Measurements from ENCODE around the gene ZNF335. TPM values are rescaled to one million over a fixed set of nuclear protein-coding genes. Genes with fewer than 3 reads are reported as not detected.

ZNF335 gene
- total and polyA plus RNA-seq, 2 of the 13 experiments (the other 11 are each of a cell fraction or from before 2014, with no cell fraction given): 9.7 to 13.7 TPM

DNA sequence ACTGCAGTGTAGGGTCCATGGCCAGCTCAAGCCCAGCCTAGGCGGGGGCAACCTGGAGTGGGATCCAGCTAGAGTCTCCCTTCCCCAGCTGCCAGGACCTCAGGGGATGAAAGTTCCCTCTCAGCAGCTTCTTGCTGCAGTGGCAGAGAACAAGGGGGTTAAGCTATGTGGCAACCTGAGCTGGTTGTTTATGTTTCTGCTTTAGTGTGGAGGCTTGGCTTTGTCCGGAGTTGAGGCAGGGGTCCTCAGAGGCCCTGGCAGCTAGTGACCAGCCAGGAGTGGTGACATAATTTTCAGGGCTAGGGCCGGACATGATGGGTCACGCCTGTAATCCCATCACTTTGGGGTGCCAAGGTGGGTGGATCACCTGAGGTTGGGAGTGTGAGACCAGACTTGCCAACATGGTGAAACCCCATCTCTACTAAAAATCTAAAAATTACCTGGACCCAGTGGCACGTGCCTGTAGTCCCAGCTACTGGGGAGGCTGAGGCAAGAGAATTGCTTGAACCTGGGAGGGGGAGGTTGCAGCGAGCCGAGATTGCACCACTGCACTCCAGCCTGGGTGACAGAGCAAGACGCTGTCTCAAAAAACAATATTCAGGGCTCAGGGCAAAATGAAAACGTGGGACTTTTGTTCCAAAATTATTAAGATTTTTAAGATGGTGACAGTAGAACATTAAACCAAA is 46.0 kb downstream of the ZNF335 start (continued):
- no peak for TF ChIP-seq U2AF1 (optimal IDR thresholded peaks at IDR 0.05; ENCODE audit: low read depth, low read length)
- no peak for TF ChIP-seq YY1 (IDR thresholded peaks at IDR 0.05; ENCODE audit: insufficient read depth, insufficient replicate concordance, low read depth, low read length)
- no peak for TF ChIP-seq YEATS2 (CRISPR knock-in tag; IDR thresholded peaks at IDR 0.05; ENCODE audit: borderline replicate concordance)
- peak; percentile 41 for TF ChIP-seq ZNF781 (CRISPR knock-in tag; IDR thresholded peaks at IDR 0.05; ENCODE audit: borderline replicate concordance, not compliant biosample characterization)
- TF ChIP-seq KAT2B (IDR thresholded peaks at IDR 0.05; ENCODE audit: borderline replicate concordance, low read depth, low read length): no peak
- 0 out of 2 replicates have a peak, but pooled peaks have one; percentile 6 for TF ChIP-seq ETV5 (CRISPR knock-in tag; IDR thresholded peaks at IDR 0.05; ENCODE audit: borderline replicate concordance)
- no peak for TF ChIP-seq ZMYM2 (CRISPR knock-in tag; IDR thresholded peaks at IDR 0.05)
- TF ChIP-seq, protein P1, sequence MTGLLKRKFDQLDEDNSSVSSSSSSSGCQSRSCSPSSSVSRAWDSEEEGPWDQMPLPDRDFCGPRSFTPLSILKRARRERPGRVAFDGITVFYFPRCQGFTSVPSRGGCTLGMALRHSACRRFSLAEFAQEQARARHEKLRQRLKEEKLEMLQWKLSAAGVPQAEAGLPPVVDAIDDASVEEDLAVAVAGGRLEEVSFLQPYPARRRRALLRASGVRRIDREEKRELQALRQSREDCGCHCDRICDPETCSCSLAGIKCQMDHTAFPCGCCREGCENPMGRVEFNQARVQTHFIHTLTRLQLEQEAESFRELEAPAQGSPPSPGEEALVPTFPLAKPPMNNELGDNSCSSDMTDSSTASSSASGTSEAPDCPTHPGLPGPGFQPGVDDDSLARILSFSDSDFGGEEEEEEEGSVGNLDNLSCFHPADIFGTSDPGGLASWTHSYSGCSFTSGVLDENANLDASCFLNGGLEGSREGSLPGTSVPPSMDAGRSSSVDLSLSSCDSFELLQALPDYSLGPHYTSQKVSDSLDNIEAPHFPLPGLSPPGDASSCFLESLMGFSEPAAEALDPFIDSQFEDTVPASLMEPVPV (CRISPR knock-in tag; IDR thresholded peaks at IDR 0.05): no peak
- TF ChIP-seq ZNF224 (CRISPR knock-in tag; IDR thresholded peaks at IDR 0.05): no peak
- TF ChIP-seq USF2 (IDR thresholded peaks at IDR 0.05; ENCODE audit: low read depth, low read length): no peak
- peak; percentile 35; the same call in 1 of the 2 replicates for TF ChIP-seq USF2 (CRISPR knock-in tag; IDR thresholded peaks at IDR 0.05; ENCODE audit: borderline replicate concordance)
- TF ChIP-seq, protein P2, sequence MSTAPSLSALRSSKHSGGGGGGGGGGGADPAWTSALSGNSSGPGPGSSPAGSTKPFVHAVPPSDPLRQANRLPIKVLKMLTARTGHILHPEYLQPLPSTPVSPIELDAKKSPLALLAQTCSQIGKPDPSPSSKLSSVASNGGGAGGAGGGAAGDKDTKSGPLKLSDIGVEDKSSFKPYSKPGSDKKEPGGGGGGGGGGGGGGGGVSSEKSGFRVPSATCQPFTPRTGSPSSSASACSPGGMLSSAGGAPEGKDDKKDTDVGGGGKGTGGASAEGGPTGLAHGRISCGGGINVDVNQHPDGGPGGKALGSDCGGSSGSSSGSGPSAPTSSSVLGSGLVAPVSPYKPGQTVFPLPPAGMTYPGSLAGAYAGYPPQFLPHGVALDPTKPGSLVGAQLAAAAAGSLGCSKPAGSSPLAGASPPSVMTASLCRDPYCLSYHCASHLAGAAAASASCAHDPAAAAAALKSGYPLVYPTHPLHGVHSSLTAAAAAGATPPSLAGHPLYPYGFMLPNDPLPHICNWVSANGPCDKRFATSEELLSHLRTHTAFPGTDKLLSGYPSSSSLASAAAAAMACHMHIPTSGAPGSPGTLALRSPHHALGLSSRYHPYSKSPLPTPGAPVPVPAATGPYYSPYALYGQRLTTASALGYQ (CRISPR knock-in tag; IDR thresholded peaks at IDR 0.05): no peak
- TF ChIP-seq ZNF747 (CRISPR knock-in tag; IDR thresholded peaks at IDR 0.05; ENCODE audit: borderline replicate concordance): 0 out of 2 replicates have a peak, but pooled peaks have one; percentile 50
- TF ChIP-seq NFIC (IDR thresholded peaks at IDR 0.05; ENCODE audit: low read length): no peak
- TF ChIP-seq FOXA1 (IDR thresholded peaks at IDR 0.05): no peak
- peak; percentile 14; the same call in 1 of the 2 replicates for TF ChIP-seq FOXA1 (CRISPR knock-in tag; IDR thresholded peaks at IDR 0.05)
- TF ChIP-seq SRSF9 (IDR thresholded peaks at IDR 0.05; ENCODE audit: borderline replicate concordance, insufficient read depth, low read depth, low read length, poor library complexity, severe bottlenecking): no peak
- no peak for TF ChIP-seq THRA (CRISPR knock-in tag; IDR thresholded peaks at IDR 0.05; ENCODE audit: borderline replicate concordance)
- TF ChIP-seq TSC22D2 (CRISPR knock-in tag; IDR thresholded peaks at IDR 0.05; ENCODE audit: borderline replicate concordance): no peak
- TF ChIP-seq FOXM1 (CRISPR knock-in tag; IDR thresholded peaks at IDR 0.05): no peak
- no peak for TF ChIP-seq SETDB1 (CRISPR knock-in tag; IDR thresholded peaks at IDR 0.05; ENCODE audit: borderline replicate concordance)
- peak; percentile 34; the same call in 1 of the 2 replicates for TF ChIP-seq ZNF605 (CRISPR knock-in tag; IDR thresholded peaks at IDR 0.05)

All from HepG2 (cell line).